Neuron (in vitro differentiated cells): ENCODE data around the gene EXOSC2.

Experiments used
- H2AFZ ChIP-seq: one replicate; pipeline ENCODE4 v1.6.1; 2013; ENCODE audit warnings: low read depth, mild to moderate bottlenecking, inconsistent platforms, low read length, moderate library complexity
- H3K27me3 ChIP-seq: one replicate; pipeline ENCODE4 v1.6.1; 2013; ENCODE audit warnings: low read length; ENCODE audit not compliant: insufficient read depth
- H3K36me3 ChIP-seq: one replicate; pipeline ENCODE4 v1.6.1; 2013; ENCODE audit warnings: low read length; ENCODE audit not compliant: insufficient read depth
- H3K4me1 ChIP-seq: one replicate; pipeline ENCODE4 v1.6.1; 2013; ENCODE audit warnings: low read length; ENCODE audit not compliant: insufficient read depth
- H3K4me3 ChIP-seq: 2 replicates; pipeline ENCODE4 v1.5.1; 2013; ENCODE audit warnings: mild to moderate bottlenecking, low read length, moderate library complexity
- H3K9me3 ChIP-seq: one replicate; pipeline ENCODE4 v1.6.1; 2013; ENCODE audit warnings: low read length

The EXOSC2 gene

DNA sequence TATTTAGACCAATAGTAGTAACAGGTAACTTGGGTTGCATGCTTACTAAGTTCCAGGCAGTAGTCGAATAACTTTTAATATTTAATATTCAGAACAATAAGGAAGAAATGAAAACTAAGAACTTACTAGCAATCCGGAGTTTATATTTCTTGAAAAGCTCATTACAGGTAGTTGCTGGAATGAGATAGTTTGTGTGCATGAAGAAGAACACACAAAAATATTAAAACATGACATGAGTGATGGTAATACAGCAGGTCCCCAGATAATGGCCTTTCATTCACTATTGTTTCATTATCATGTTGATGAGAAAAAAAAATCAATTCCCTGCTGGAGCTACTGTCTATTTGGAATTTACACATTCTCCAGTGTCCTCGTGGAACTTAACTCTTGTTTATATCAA, 44.7 kb downstream of the EXOSC2 start:
- Histone ChIP-seq H3K4me1 (no peaks in the 10 kb centered on the region), H3K36me3 (no peaks in the 10 kb centered on the region), H2AFZ (no peak overlapping the region), H3K9me3 (peaks cover 5% of the 10 kb centered on the region), H3K27me3 (no peaks in the 10 kb centered on the region), H3K4me3 (no peak overlapping the region)

DNA sequence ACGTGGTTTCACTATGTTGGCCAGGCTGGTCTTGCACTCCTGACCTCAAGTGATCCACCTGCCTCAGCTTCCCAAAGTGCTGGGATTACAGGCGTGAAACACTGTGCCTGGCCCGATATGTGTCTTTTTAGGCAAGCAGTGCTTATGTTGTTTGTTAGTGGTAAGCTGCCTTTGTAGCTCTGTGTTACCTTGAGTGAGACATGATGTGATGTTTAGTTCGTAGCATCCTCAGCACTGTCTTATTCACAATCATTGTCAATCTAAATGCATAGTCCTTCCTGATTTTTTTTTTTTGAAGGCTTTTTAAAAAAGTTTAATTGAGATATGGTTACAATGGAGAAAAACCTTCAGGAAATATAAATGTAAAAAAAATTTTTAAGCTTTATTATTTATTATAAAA, 45.5 kb downstream of the EXOSC2 start:
- H3K4me3 ChIP-seq, result no peak overlapping the region
- no peaks in the 10 kb centered on the region for H3K27me3 ChIP-seq
- no peaks in the 10 kb centered on the region for H3K36me3 ChIP-seq
- peaks cover 5% of the 10 kb centered on the region for H3K9me3 ChIP-seq
- no peaks in the 10 kb centered on the region for H3K4me1 ChIP-seq
- no peak overlapping the region for H2AFZ ChIP-seq

DNA sequence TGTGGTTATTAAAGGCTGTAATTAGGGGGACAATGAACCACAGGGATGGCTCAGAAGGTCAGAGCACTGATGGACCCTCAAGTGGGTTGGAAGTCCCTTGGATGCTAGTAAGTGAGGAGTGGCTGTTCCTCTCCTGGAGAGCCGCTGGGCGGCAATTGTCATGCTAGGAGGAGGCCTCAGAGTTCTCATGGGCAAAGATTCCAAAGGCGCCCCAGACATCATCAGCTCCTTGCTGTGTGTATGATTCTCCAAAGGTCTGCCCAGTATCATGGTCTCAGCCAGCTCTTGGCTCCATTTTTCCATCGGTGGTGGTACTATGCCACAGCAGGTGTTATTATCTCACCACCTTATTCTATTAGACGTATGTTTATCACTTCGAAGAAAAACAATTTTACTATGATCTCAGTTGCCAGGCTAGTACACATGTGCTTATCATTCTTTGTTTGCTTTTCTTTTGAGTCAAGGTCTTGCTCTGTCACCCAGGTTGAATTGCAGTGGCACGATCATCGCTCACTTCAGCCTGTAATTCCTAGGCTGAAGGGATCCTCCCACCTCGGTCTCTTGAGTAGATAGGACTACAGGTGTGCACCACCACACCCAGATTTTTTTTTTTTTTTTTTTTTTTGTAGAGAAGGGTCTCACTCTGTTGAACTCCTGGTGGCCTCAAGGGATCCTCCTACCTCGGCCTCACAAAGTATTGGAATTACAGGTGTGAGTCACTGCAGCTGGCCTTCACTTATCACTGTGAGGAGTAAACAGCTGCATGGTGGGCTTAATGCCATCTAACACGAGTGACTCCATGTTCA, 46.8 kb downstream of the EXOSC2 start:
- H3K27me3 ChIP-seq, result no peaks in the 10 kb centered on the region
- H2AFZ ChIP-seq, result no peak overlapping the region

DNA sequence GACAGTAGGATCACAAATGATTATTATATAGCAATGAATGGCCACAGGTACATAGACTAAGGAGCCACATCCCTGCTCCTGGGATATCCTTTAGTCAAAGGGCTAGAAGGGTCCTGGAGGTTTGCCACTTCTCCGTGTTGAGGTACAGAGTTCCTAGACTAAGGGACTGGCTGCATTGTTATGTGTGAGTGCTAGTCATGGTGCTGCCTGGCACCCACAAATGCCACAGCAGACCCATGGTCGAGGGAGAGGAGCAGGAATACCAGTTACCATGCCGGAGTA, 47.4 kb downstream of the EXOSC2 start:
- Histone ChIP-seq H3K27me3 (no peaks in the 10 kb centered on the region), H2AFZ (no peak overlapping the region), H3K36me3 (no peaks in the 10 kb centered on the region), H3K4me3 (no peak overlapping the region), H3K4me1 (peaks cover 5% of the 10 kb centered on the region), H3K9me3 (peaks cover 5% of the 10 kb centered on the region)

More for the DNA sequence above, 46.8 kb downstream of the EXOSC2 start:
- peaks cover 5% of the 10 kb centered on the region for H3K9me3 ChIP-seq
- peaks cover under 1% of the 10 kb centered on the region for H3K4me1 ChIP-seq
- H3K4me3 ChIP-seq, result no peak overlapping the region
- no peaks in the 10 kb centered on the region for H3K36me3 ChIP-seq

DNA sequence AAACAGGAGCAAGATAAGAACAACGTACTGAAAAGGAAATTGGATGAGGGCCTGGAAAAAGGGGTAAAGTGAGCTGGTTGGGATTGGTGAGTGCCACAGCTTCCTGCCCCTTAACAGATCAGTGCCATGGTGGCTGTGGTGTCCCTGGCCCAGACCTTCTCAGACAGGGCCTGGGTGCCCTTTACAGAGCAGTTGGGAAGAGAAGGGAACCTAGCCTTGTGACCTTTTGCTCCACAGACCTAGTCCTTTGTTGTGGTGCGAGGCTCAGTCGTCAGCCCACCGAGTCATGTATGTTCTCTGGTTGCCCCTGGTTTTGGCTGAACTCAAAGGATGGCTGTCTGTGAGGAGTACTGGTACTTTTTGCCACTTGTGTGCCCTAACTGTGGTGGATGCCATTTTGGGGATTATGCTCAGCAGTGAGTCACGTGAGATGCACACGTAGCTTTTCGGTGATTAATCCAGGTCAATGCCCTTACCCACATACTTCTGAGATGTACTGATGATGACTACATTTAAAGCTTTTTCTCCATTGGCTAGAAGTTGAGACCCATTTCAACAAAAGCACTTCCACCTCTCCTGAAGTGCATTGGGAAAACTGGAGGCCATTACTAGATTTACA, 48.4 kb downstream of the EXOSC2 start:
- no peak overlapping the region for H2AFZ ChIP-seq
- H3K9me3 ChIP-seq, result peaks cover 7% of the 10 kb centered on the region
- H3K4me3 ChIP-seq, result no peak overlapping the region
- peaks cover 5% of the 10 kb centered on the region for H3K4me1 ChIP-seq
- H3K36me3 ChIP-seq, result no peaks in the 10 kb centered on the region
- H3K27me3 ChIP-seq, result no peaks in the 10 kb centered on the region

DNA sequence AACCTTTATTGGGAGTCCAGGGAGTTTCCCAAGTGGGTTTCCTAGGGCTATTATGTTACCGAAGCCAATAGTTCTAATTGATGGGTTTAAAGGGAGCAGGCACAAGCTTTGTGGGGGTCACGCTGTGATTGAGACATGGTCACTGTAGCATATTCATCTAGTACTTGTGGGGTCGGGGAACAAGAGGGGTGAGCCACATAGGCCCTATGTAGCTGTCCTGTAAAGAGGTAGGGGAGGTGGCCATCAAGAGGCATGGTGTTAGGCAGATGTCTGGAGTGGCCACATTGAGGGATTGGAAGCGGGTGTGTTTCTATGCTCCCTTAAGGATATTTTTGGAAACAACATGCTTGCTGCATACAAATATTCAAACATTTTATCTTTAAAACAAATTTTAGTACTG, 50.1 kb downstream of the EXOSC2 start:
- Histone ChIP-seq H2AFZ (no peak overlapping the region), H3K4me3 (no peak overlapping the region), H3K9me3 (peaks cover 7% of the 10 kb centered on the region), H3K4me1 (peaks cover 5% of the 10 kb centered on the region), H3K27me3 (no peaks in the 10 kb centered on the region), H3K36me3 (no peaks in the 10 kb centered on the region)

DNA sequence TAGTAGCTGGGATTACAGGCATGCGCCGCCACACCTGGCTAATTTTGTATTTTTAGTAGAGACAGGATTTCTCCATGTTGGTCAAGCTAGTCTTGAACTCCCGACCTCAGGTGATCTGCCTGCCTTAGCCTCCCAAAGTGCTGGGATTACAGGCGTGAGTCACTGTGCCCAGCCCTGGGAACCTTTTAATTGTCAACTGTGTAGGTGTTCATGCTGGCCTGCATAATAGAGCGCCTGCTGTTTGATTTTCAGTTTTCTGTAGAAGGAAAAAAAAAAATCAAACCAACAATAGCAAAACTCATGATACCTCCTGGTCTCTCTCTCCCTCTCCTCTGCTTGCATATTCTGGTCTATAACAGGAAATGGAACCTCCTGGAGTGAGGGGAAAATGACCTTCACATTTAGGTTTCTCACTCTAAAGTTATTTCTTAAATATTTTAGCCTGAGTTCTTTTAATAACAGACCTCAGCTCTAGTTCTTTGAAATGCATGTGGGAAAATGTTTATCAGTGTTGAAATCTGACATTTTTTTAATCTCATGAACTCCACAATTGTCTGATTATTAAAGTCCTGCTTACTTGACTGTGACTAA, 51.7 kb downstream of the EXOSC2 start:
- no peak overlapping the region for H2AFZ ChIP-seq
- H3K4me3 ChIP-seq, result no peak overlapping the region
- no peaks in the 10 kb centered on the region for H3K27me3 ChIP-seq
- H3K36me3 ChIP-seq, result no peaks in the 10 kb centered on the region
- peaks cover 5% of the 10 kb centered on the region for H3K4me1 ChIP-seq
- H3K9me3 ChIP-seq, result peaks cover 7% of the 10 kb centered on the region

DNA sequence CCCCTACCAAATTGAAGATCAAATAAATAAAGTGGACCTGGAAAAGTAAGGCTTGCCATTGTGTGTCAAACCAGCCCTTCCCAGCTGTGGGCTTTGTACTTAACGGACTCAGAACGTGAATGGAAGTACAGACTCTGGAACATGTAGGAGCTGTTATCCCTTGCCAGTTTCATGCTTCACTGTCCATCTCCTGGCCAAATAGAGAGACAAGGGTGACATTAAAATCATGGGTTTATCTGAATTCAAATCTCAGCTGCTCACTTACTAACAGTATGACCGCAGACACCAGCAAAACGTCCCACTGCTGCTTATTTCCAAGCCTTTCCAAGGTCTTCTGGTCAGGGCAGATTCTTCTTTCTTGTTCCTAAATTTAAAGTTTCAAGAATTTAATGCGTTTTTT, 52.2 kb downstream of the EXOSC2 start:
- no peaks in the 10 kb centered on the region for H3K36me3 ChIP-seq
- H3K27me3 ChIP-seq, result no peaks in the 10 kb centered on the region
- H3K4me1 ChIP-seq, result peaks cover 5% of the 10 kb centered on the region
- no peak overlapping the region for H2AFZ ChIP-seq
- H3K4me3 ChIP-seq, result no peak overlapping the region
- peaks cover 7% of the 10 kb centered on the region for H3K9me3 ChIP-seq

DNA sequence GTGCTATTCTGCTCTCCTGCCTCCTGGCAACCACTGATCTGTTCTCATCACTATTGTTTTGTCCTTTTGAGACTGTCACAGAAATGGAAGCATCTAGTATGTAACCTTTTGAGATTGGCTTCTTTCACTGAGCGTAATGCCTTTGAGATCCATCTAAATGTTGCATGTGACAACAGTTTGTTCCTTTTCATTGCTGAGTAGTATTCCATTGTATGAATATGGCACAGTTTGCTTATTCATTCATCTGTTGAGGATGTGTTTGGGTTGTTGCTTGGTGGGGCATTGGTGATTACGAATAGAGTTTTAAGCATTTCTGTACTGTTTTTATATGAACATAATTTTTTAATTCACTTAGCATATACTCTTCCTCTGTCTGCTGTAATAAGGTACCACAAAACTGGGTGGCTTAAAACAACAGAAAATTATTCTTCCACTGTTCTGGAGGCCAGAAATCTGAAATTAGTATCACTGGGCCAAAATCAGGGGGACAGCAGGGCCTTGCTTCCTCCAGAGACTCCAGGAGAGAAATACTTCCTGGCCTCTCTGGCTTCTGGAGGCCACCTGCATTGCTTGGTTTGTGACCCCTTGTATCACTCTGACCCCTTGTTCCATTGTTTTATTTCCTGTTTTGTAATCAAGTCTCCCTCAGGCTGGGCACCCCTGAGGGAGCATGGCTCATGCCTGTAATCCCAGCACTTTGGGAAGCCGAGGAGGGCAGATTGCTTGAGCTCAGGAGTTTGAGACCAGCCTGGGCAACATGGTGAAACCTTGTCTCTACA, 53.0 kb downstream of the EXOSC2 start:
- H3K9me3 ChIP-seq, result peaks cover 6% of the 10 kb centered on the region
- no peak overlapping the region for H3K4me3 ChIP-seq
- peaks cover 5% of the 10 kb centered on the region for H3K4me1 ChIP-seq
- H3K27me3 ChIP-seq, result no peaks in the 10 kb centered on the region
- H2AFZ ChIP-seq, result no peak overlapping the region
- no peaks in the 10 kb centered on the region for H3K36me3 ChIP-seq

DNA sequence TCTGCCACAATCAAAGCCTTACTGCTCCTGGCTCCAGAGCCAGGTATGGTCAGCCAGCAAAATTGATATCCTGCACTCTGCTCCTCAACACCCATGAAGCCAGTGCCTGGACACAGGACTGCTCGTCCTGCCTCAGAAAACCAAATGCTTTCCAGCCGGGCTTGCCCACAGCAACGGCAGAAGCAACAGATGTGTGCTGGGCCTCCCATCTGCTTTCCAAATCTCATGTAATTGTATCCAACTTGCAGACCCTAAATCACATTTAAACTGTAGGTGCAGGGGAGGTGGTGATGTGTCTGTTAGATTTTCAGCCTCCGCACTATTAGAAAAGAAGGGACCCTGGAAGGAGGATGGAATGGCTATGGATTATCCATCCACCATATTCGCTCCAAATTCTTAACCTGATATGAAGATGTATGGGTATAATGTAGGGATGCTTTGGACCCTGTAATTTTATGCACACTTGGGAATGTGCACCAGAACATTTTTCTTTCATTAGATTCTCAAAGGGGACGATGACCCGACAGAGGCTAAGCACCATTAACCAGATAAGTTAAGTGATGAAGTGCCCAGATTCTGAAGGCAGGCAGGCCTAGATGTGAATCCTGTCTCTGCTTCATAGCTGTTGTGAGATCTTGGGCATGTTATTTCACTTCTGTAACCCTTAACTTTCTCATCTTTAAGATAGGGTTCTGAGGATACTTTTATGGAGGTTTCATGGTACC, 58.2 kb downstream of the EXOSC2 start:
- Histone ChIP-seq H3K9me3 (no peaks in the 10 kb centered on the region), H3K27me3 (no peaks in the 10 kb centered on the region), H2AFZ (no peak overlapping the region), H3K4me1 (peaks cover 11% of the 10 kb centered on the region), H3K36me3 (no peaks in the 10 kb centered on the region), H3K4me3 (no peak overlapping the region)
